Neutrophil (primary cell): Measurements from ENCODE around the gene GGCX.

Source experiments
- H3K27ac ChIP-seq: fragments of 200-600 bp; sonication (generic); 2 replicates; pipeline ENCODE4 v1.5.1; 2016; ENCODE audit warnings: mild to moderate bottlenecking, moderate library complexity
- H3K27me3 ChIP-seq: fragments of 200-600 bp; sonication (generic); 2 replicates; pipeline ENCODE4 v1.6.0; 2016; ENCODE audit warnings: mild to moderate bottlenecking
- H3K36me3 ChIP-seq: fragments of 200-600 bp; sonication (generic); 2 replicates; pipeline ENCODE4 v1.5.1; 2017
- H3K4me1 ChIP-seq, 2 experiments: fragments of 200-600 bp in 1 of 2; sonication (generic) in 1 of 2; 1 replicate in 1 of 2; 2 replicates in 1 of 2; pipeline versions ENCODE4 v1.5.1 to v1.6.1; 2013 to 2016; ENCODE audit warnings: low read depth in 1 of 2, low read length in 1 of 2, mild to moderate bottlenecking in 1 of 2, moderate library complexity in 1 of 2; ENCODE audit not compliant: control insufficient read depth in 1 of 2, insufficient read depth in 1 of 2
- H3K4me3 ChIP-seq, 2 experiments: fragments of 200-600 bp in 1 of 2; sonication (generic) in 1 of 2; 1 replicate in 1 of 2; 2 replicates in 1 of 2; pipeline ENCODE4 v1.5.1; 2013 to 2016; ENCODE audit warnings: low read depth in 1 of 2, low read length in 1 of 2, mild to moderate bottlenecking in 1 of 2, moderate library complexity in 1 of 2
- H3K9me3 ChIP-seq: fragments of 200-600 bp; sonication (generic); 2 replicates; pipeline ENCODE4 v1.5.1; 2016
- CTCF ChIP-seq: fragments of 200-600 bp; sonication (generic); IDR thresholded peaks from 2 replicates; pipeline ENCODE4 v1.5.1; 2016; ENCODE audit warnings: antibody characterized with exemption

GGCX gene

DNA sequence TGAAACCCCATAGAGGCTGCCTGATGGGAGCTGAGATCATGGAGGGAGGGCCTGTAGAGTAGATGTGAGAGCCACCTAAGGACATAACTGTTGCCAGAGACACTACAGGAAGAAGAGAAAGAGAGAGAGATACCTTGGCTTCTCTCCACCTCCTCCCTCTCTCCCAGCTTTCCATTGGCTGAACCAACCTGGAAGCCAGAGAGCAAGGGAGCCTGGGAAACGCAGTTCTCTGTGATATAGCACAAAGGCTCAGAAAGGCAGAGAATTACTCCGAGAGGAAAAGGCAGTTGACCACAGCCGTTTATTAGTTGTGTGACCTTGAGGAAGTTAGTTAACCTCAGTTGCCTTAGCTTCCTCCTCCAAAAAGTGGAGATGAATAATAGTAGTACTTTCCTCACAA, 60.0 kb downstream of the GGCX start:
- peak overlapping the region; percentile 58 to 63 for H3K4me3 ChIP-seq
- no peaks in the 10 kb centered on the region for H3K36me3 ChIP-seq
- TF ChIP-seq CTCF, result peak; percentile 13
- peaks cover 61 to 67% of the 10 kb centered on the region in 2 experiments for H3K4me1 ChIP-seq
- no peaks in the 10 kb centered on the region for H3K27me3 ChIP-seq
- H3K27ac ChIP-seq, result peak overlapping the region; percentile 89
- no peaks in the 10 kb centered on the region for H3K9me3 ChIP-seq

- peak overlapping the region; percentile 58 to 63 for H3K4me3 ChIP-seq
- peak overlapping the region; percentile 89 for H3K27ac ChIP-seq
- no peaks in the 10 kb centered on the region for H3K9me3 ChIP-seq
- peaks cover 61 to 65% of the 10 kb centered on the region in 2 experiments for H3K4me1 ChIP-seq
- peaks cover 6% of the 10 kb centered on the region for H3K36me3 ChIP-seq
- no peak for TF ChIP-seq CTCF
- H3K27me3 ChIP-seq, result no peaks in the 10 kb centered on the region
Measured at GRCh38 chr2:85497944-85498630, 63.2 kb downstream of the GGCX start.

DNA sequence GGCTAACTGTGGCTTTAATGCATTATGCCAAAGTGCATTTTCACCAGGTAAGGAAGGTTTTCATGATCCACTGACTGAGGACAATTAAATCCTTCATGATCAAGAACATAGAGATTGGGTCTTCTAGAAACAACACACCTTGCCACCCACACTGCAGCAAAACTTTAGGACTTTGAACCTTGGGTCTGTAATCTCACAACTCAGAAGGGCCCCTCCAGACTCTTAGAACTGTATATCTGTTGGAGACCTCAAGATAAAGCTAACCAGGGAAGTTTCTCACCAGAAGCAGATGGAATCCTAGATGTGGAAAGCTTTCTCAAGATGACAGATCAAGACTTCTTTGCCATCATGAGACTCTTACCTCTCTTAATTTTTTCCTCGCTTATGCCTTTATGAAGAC, 64.9 kb downstream of the GGCX start:
- Histone ChIP-seq H3K9me3 (no peaks in the 10 kb centered on the region), H3K4me1 (peaks cover 46 to 48% of the 10 kb centered on the region in 2 experiments), H3K27ac (no peak overlapping the region), H3K36me3 (peaks cover 9% of the 10 kb centered on the region), H3K4me3 (no peak overlapping the region), H3K27me3 (no peaks in the 10 kb centered on the region)
- TF ChIP-seq CTCF, result no peak
